Astrocyte of the cerebellum (primary cell): ENCODE results near the gene SLC7A7.

Experiments used
- DNase-seq: peaks from one replicate; pipeline ENCODE4 v3.0.0-alpha.2; 2011; ENCODE audit warnings: low read depth
- H3K4me3 ChIP-seq: 2 replicates; pipeline ENCODE4 v1.5.1; 2011; ENCODE audit warnings: mild to moderate bottlenecking, low read depth, low read length, moderate library complexity
- CTCF ChIP-seq: IDR thresholded peaks from 2 replicates; pipeline ENCODE4 v1.5.1; 2012; ENCODE audit warnings: low read length, low read depth, moderate library complexity, mild to moderate bottlenecking; ENCODE audit errors: missing control alignments
- in situ Hi-C: cut with HindIII; loops from 2 replicates; pipeline ENCODE4 v1.10.0; 2017; ENCODE audit warnings: low sequenced_read_pairs

SLC7A7 gene

GRCh38 chr14:22776215-22776614, 39.0 kb downstream of the SLC7A7 start:
- in situ Hi-C loops, result no loop called here
- no peak for DNase-seq
- no peak overlapping the region for H3K4me3 ChIP-seq
- TF ChIP-seq CTCF, result no peak

GRCh38 chr14:22774011-22774706, 41.1 kb downstream of the SLC7A7 start:
- TF ChIP-seq CTCF, result no peak
- DNase-seq, result no peak
- in situ Hi-C loops, result no loop called here
- H3K4me3 ChIP-seq, result no peak overlapping the region

DNA sequence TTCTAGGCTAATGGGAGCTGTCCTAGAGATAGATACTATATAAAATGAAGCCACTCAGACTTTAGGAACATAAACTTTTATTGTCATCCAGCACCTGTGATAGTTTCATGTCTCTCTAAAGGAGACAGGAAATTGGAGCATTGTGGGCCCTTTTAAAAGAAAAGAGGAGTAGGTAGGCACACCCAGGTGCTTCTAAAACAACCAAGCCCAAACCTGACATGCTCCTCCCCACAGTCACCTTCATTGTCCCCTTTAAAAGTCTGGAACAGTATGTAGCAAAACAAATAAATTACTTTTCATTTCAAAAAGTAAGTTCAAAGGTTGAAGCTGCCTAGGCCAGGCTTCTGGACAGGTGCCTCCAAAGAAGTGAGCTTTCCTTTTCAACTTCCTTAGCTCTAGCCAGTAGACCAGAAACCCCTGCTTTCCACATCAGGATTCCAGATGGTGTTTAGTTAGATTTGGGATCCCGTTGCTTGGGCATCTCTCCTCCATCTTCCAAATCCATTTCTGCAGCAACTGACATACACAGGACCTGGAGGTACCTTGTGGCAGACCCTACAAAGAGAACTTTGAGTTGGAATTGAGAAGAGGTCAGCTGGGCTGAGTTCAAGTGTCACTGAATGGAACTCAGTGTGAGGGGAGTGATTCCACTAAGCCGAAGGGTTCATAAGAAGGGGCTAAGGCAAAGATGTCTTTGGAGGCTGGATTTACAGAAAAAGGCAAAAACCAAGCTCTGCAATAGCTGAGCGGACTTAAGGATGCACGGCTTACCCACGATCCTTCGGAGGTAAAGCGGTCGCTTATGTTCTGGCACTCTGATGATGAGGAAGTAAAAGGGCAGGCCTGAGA, 41.8 kb downstream of the SLC7A7 start:
- in situ Hi-C loops, result no loop called here
- no peak for TF ChIP-seq CTCF
- H3K4me3 ChIP-seq, result no peak overlapping the region
- no peak for DNase-seq

- in situ Hi-C loops, result no loop called here
- H3K4me3 ChIP-seq, result no peak overlapping the region
- TF ChIP-seq CTCF, result no peak
- no peak for DNase-seq
These were observed 42.5 kb downstream of the SLC7A7 start for GRCh38 chr14:22772725-22773124.

GRCh38 chr14:22770481-22771187, 44.6 kb downstream of the SLC7A7 start:
- no peak for TF ChIP-seq CTCF
- DNase-seq, result no peak
- in situ Hi-C loops, result no loop called here
- no peak overlapping the region for H3K4me3 ChIP-seq

- no peak for TF ChIP-seq CTCF
- DNase-seq, result no peak
- H3K4me3 ChIP-seq, result no peak overlapping the region
- in situ Hi-C loops, result loop anchor here (5.0 kb wide), 2 partner anchors 33 to 37 kb away; no protein-coding TSS in a partner anchor
These were observed 45.9 kb downstream of the SLC7A7 start for GRCh38 chr14:22769369-22769768.
